GM18519 (cell line): Measurements from ENCODE around the gene ADGRB2.

ENCODE experiments used
- ATAC-seq: cut with Tn5 transposase; IDR thresholded peaks from one replicate; pipeline ENCODE4 v1.9.1; 2021; ENCODE audit warnings: mild to moderate bottlenecking, moderate library complexity; ENCODE audit not compliant: unreplicated experiment, low FRiP score

Gene ADGRB2

GRCh38 chr1:31764312-31765040 lies at the start of gene ADGRB2:
Gene ADGRB2, minus strand, starts transcription at chr1:31764340. Its CDS starts 7,119 bp downstream, at chr1:31757221.
- no peak for ATAC-seq

GRCh38 chr1:31812158-31812829 lies 48.2 kb upstream of the ADGRB2 start:
- ATAC-seq: no peak

- ATAC-seq: no peak
Observed at GRCh38 chr1:31811605-31812004, 47.5 kb upstream of the ADGRB2 start.

- no peak for ATAC-seq
Observed at GRCh38 chr1:31809698-31810097, 45.6 kb upstream of the ADGRB2 start.

GRCh38 chr1:31807273-31808048 lies 43.3 kb upstream of the ADGRB2 start:
- no peak for ATAC-seq

- no peak for ATAC-seq
Observed at GRCh38 chr1:31805318-31805717, 41.2 kb upstream of the ADGRB2 start.

GRCh38 chr1:31804098-31804497 lies 40.0 kb upstream of the ADGRB2 start:
- no peak for ATAC-seq

GRCh38 chr1:31803610-31804009 lies 39.5 kb upstream of the ADGRB2 start:
- ATAC-seq: no peak

GRCh38 chr1:31802190-31803150 lies 38.3 kb upstream of the ADGRB2 start:
- ATAC-seq: no peak

- ATAC-seq: no peak
Observed at GRCh38 chr1:31801458-31801857, 37.3 kb upstream of the ADGRB2 start.

- no peak for ATAC-seq
Observed at GRCh38 chr1:31800674-31800967, 36.5 kb upstream of the ADGRB2 start.

GRCh38 chr1:31799895-31800673 lies 35.9 kb upstream of the ADGRB2 start:
- ATAC-seq: no peak

GRCh38 chr1:31799196-31799894 lies 35.2 kb upstream of the ADGRB2 start:
- ATAC-seq: no peak

GRCh38 chr1:31798433-31799195 lies 34.5 kb upstream of the ADGRB2 start:
- no peak for ATAC-seq

- no peak for ATAC-seq
Observed at GRCh38 chr1:31798086-31798432, 33.9 kb upstream of the ADGRB2 start.

- ATAC-seq: no peak
Observed at GRCh38 chr1:31797216-31797615, 33.1 kb upstream of the ADGRB2 start.

- ATAC-seq: no peak
Observed at GRCh38 chr1:31796707-31797106, 32.6 kb upstream of the ADGRB2 start.

- ATAC-seq: no peak
Observed at GRCh38 chr1:31795801-31796621, 31.9 kb upstream of the ADGRB2 start.
